HEK293 (cell line): ENCODE measurements around the gene VAT1L.
A peak's percentile ranks its signal among the peaks of the same experiment; 100 is the strongest.

ENCODE experiments used
- CTCF ChIA-PET: fragments of 350-600 bp; formaldehyde crosslinking; extraction: SDS; loops from one replicate; lab custom pipeline; 2021; ENCODE audit warnings: antibody characterized with exemption; lab: Yijun Ruan, JAX
- POLR2A ChIA-PET: fragments of 300-600 bp; formaldehyde crosslinking; extraction: SDS; loops from one replicate; lab custom pipeline; 2020; ENCODE audit warnings: antibody characterized with exemption, inconsistent platforms; lab: Yijun Ruan, JAX
- H3K27ac ChIP-seq: fragments of 200-500 bp; sonication (Bioruptor generic); 2 replicates; pipeline ENCODE4 v1.5.1; 2014; ENCODE audit warnings: low read depth, low read length, control low read depth, inconsistent platforms; ENCODE audit errors: extremely low read depth
- H3K36me3 ChIP-seq, 2 experiments: fragments of 200-500 bp in 1 of 2; sonication (Bioruptor generic) in 1 of 2; 1 replicate in 1 of 2; 2 replicates in 1 of 2; pipeline ENCODE4 v1.5.1; 2014 to 2017; ENCODE audit warnings: inconsistent platforms in 2 of 2, low read length in 2 of 2; ENCODE audit not compliant: control insufficient read depth in 2 of 2, insufficient read depth in 1 of 2
- H3K4me1 ChIP-seq: fragments of 200-500 bp; sonication (Bioruptor generic); 2 replicates; pipeline ENCODE4 v1.5.1; 2014; ENCODE audit warnings: mild to moderate bottlenecking, low read length, inconsistent platforms; ENCODE audit not compliant: control insufficient read depth, insufficient read depth
- H3K4me3 ChIP-seq: 2 replicates; pipeline ENCODE4 v1.5.1; 2011; ENCODE audit warnings: low read depth, mild to moderate bottlenecking, control low read depth, low read length, moderate library complexity
- H3K9me3 ChIP-seq: fragments of 200-500 bp; sonication (Bioruptor generic); 2 replicates; pipeline ENCODE4 v1.5.1; 2014; ENCODE audit warnings: low read depth, low read length, inconsistent platforms; ENCODE audit not compliant: control insufficient read depth, insufficient read depth
- BCL11B ChIP-seq: fragments of 450-650 bp; formaldehyde crosslinking; IDR thresholded peaks from 2 replicates; pipeline ENCODE4 v1.5.1; 2016; ENCODE audit warnings: low read depth, missing biosample characterization, missing genetic modification characterization
- EGR2 ChIP-seq: fragments of 450-650 bp; formaldehyde crosslinking; IDR thresholded peaks from 2 replicates; pipeline ENCODE4 v1.5.1; 2016; ENCODE audit warnings: low read depth, missing biosample characterization, missing genetic modification characterization
- KLF8 ChIP-seq: fragments of 450-650 bp; formaldehyde crosslinking; IDR thresholded peaks from 2 replicates; pipeline ENCODE4 v1.5.1; 2016; ENCODE audit warnings: missing biosample characterization, missing genetic modification characterization
- SCRT2 ChIP-seq: fragments of 450-650 bp; formaldehyde crosslinking; IDR thresholded peaks from 2 replicates; pipeline ENCODE4 v1.5.1; 2016; ENCODE audit warnings: missing biosample characterization, missing genetic modification characterization
- SP3 ChIP-seq: fragments of 450-650 bp; formaldehyde crosslinking; IDR thresholded peaks from 2 replicates; pipeline ENCODE4 v1.5.1; 2016; ENCODE audit warnings: missing biosample characterization, missing genetic modification characterization
- TRIM28 ChIP-seq: IDR thresholded peaks from 2 replicates; pipeline ENCODE4 v1.6.1; 2011; ENCODE audit warnings: low read length, control low read depth, borderline replicate concordance
- ZBTB48 ChIP-seq: fragments of 450-650 bp; formaldehyde crosslinking; IDR thresholded peaks from 2 replicates; pipeline ENCODE4 v1.5.1; 2016; ENCODE audit warnings: missing biosample characterization, missing genetic modification characterization
- ZIC2 ChIP-seq: fragments of 450-650 bp; formaldehyde crosslinking; IDR thresholded peaks from 2 replicates; pipeline ENCODE4 v1.5.1; 2016; ENCODE audit warnings: missing biosample characterization, missing genetic modification characterization
- ZNF121 ChIP-seq: fragments of 450-650 bp; formaldehyde crosslinking; IDR thresholded peaks from 2 replicates; pipeline ENCODE4 v1.5.1; 2016; ENCODE audit warnings: missing biosample characterization, missing genetic modification characterization
- ZNF223 ChIP-seq: fragments of 450-650 bp; formaldehyde crosslinking; IDR thresholded peaks from 2 replicates; pipeline ENCODE4 v1.5.1; 2016; ENCODE audit warnings: missing biosample characterization, missing genetic modification characterization
- ZNF24 ChIP-seq: fragments of 450-650 bp; formaldehyde crosslinking; IDR thresholded peaks from 2 replicates; pipeline ENCODE4 v1.5.1; 2016; ENCODE audit warnings: missing biosample characterization, missing genetic modification characterization
- ZNF311 ChIP-seq: fragments of 450-650 bp; formaldehyde crosslinking; IDR thresholded peaks from 2 replicates; pipeline ENCODE4 v1.5.1; 2017; ENCODE audit warnings: missing biosample characterization, missing genetic modification characterization, borderline replicate concordance
- ZNF324 ChIP-seq: fragments of 450-650 bp; formaldehyde crosslinking; IDR thresholded peaks from 2 replicates; pipeline ENCODE4 v1.5.1; 2016; ENCODE audit warnings: missing biosample characterization, missing genetic modification characterization
- ZNF394 ChIP-seq: fragments of 450-650 bp; formaldehyde crosslinking; IDR thresholded peaks from 2 replicates; pipeline ENCODE4 v1.5.1; 2016; ENCODE audit warnings: missing biosample characterization, missing genetic modification characterization, mild to moderate bottlenecking, moderate library complexity, borderline replicate concordance
- ZNF404 ChIP-seq: fragments of 450-650 bp; formaldehyde crosslinking; IDR thresholded peaks from 2 replicates; pipeline ENCODE4 v1.5.1; 2017; ENCODE audit warnings: missing biosample characterization, missing genetic modification characterization
- ZNF510 ChIP-seq: fragments of 450-650 bp; formaldehyde crosslinking; IDR thresholded peaks from 2 replicates; pipeline ENCODE4 v1.5.1; 2018; ENCODE audit warnings: mild to moderate bottlenecking, missing genetic modification characterization, missing biosample characterization; ENCODE audit not compliant: insufficient replicate concordance
- ZNF530 ChIP-seq: fragments of 450-650 bp; formaldehyde crosslinking; IDR thresholded peaks from 2 replicates; pipeline ENCODE4 v1.5.1; 2016; ENCODE audit warnings: low read depth, missing biosample characterization, missing genetic modification characterization
- ZNF560 ChIP-seq: fragments of 450-650 bp; formaldehyde crosslinking; IDR thresholded peaks from 2 replicates; pipeline ENCODE4 v1.5.1; 2017; ENCODE audit warnings: missing biosample characterization, missing genetic modification characterization, borderline replicate concordance
- ZNF623 ChIP-seq: fragments of 450-650 bp; formaldehyde crosslinking; IDR thresholded peaks from 2 replicates; pipeline ENCODE4 v1.5.1; 2016; ENCODE audit warnings: missing biosample characterization, missing genetic modification characterization
- ZNF707 ChIP-seq: fragments of 450-650 bp; formaldehyde crosslinking; IDR thresholded peaks from 2 replicates; pipeline ENCODE4 v1.5.1; 2016; ENCODE audit warnings: missing biosample characterization, missing genetic modification characterization
- ZNF747 ChIP-seq: fragments of 450-650 bp; formaldehyde crosslinking; IDR thresholded peaks from 2 replicates; pipeline ENCODE4 v1.5.1; 2016; ENCODE audit warnings: missing biosample characterization, missing genetic modification characterization
- ZNF791 ChIP-seq: fragments of 450-650 bp; formaldehyde crosslinking; IDR thresholded peaks from 2 replicates; pipeline ENCODE4 v1.5.1; 2016; ENCODE audit warnings: missing biosample characterization, missing genetic modification characterization

The VAT1L gene

DNA sequence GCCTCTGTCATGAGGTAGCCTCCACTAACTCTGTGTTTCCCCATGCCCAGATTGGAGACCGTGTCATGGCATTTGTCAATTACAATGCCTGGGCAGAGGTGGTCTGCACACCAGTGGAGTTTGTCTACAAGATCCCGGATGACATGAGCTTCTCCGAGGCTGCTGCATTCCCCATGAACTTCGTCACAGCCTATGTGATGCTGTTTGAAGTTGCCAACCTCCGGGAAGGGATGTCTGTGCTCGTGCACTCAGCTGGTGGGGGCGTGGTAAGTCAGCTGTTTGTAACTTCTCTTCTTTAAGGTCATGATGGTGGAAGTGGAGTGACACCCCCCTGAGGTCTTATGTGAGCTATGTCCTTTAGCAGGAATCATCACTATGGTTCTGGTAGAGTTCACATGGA, 36.8 kb downstream of the VAT1L start (continued):
- TF ChIP-seq ZNF311 (tag by site-specific recombination) (no peak), TRIM28 (no peak), ZNF791 (tag by site-specific recombination) (no peak)

DNA sequence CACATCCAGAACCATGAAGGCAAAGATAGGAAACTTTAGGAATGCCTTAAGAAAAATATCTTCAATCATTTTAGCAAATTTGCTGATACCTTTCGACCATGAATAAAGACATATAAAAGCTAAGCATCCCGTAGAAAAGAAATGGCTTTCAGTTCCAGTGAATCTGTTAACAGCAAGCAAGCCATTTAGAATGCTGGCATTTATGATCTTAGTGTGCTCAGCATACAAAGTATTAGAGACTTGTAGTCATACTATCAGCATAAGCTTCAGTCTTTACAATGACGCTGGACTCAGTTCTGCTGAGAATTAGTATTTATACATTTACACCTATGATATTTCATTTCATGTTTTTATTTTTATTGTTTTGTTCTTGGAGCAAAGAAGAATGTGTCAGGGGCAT, 38.7 kb downstream of the VAT1L start:
- Histone ChIP-seq H3K4me1 (no peaks in the 10 kb centered on the region), H3K9me3 (no peaks in the 10 kb centered on the region), H3K27ac (no peak overlapping the region), H3K4me3 (no peak overlapping the region), H3K36me3 (no peaks in the 10 kb centered on the region)
- ChIA-PET POLR2A (no interaction called here), CTCF (no interaction called here)
- TF ChIP-seq ZNF223 (tag by site-specific recombination) (no peak), ZNF404 (tag by site-specific recombination) (no peak), ZNF121 (no peak), ZNF560 (no peak), ZNF530 (tag by site-specific recombination) (no peak), ZNF324 (tag by site-specific recombination) (no peak), SP3 (tag by site-specific recombination) (no peak), ZNF510 (tag by site-specific recombination) (no peak), KLF8 (tag by site-specific recombination) (no peak), ZNF24 (tag by site-specific recombination) (no peak), ZNF707 (tag by site-specific recombination) (no peak), EGR2 (tag by site-specific recombination) (no peak), BCL11B (tag by site-specific recombination) (no peak), ZNF623 (no peak), ZNF747 (tag by site-specific recombination) (no peak), ZBTB48 (no peak), ZIC2 (no peak)

DNA sequence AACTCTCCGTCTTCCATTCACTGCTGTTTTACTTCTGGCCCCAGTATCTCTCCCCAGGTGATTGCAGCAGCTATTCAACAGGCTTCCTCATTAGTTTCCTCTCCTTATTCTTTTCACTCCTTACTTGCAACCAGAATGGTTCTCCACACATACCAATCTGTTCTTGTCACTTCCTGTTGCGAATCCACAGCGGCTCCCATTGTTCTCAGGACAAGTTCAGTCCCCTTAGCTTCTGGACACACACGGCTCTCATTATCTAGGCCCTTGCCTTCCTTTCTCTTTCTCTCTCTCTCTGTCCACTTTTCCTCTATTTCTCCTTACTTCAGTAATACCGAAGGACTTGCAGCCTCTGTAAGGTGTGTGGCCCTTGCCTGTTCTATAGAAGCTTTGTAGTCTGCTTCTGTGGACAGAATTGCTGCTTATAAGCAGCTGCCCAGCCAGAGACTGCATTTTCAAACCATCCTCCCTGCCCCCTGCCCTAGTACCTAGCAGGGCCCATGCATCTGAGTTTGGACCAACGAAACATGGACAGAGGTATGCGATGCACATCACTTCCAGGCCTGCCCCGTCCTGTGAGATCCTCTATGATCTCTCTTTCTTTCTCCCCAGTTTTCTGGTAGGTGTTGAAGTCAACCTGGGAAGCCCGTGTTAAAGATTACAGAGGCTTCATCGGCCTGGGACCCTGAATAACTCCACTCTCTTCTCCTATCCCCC, 45.7 kb downstream of the VAT1L start:
- Histone ChIP-seq H3K36me3 (no peaks in the 10 kb centered on the region), H3K9me3 (no peaks in the 10 kb centered on the region)
- POLR2A ChIA-PET = interaction anchor here (1.5 kb wide), 2 partner anchors 112 to 622 kb away, joined by 4 to 5 read pairs; partner anchors contain the start of gene NUDT7
- TF ChIP-seq ZNF394 (tag by site-specific recombination) = no peak
- peak; percentile 22; the same call in 1 of the 2 replicates for TF ChIP-seq SCRT2 (tag by site-specific recombination)
- TF ChIP-seq, all 188 proteins: peak for 1
- CTCF ChIA-PET = interaction anchor here (0.6 to 1.5 kb wide), 5 partner anchors 13 to 742 kb away, joined by 3 to 6 read pairs (median 4); no protein-coding TSS in a partner anchor
- Histone ChIP-seq H3K27ac (no peak overlapping the region), H3K4me3 (no peak overlapping the region), H3K4me1 (no peaks in the 10 kb centered on the region; the same call in 1 of the 2 replicates)
